TTC549 (cell line): ENCODE measurements around the gene EML4.
"Not testable (repeated sequence)": the region's sequence is repeated elsewhere in the genome, so short reads cannot be mapped to it uniquely, and the experiment has no call there.

Experiments used
- FAIRE-seq: peaks from 2 replicates; lab custom pipeline; 2012; peaks lifted over from hg19 to GRCh38; lab: Jason Lieb, UNC

Gene EML4

DNA sequence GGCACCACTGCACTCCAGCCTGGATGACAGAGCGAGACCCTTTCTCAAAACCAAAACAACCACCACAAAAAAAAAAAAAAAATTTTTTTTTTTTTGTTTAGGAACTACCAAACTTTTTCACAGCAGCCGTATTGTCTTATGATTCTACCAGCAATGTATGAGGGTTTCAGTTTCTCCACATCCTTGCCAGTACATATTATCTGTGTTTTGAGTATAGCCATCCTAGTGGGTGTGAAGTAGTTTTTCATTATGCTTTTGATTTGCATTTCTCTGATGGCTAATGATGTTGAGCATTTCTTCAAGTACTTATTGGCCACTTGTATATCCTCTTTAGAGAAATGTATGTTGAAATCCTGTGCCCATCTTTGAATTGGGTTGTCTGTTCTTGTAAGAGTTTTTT lies 140.2 kb downstream of the EML4 start:
- no peak for FAIRE-seq

DNA sequence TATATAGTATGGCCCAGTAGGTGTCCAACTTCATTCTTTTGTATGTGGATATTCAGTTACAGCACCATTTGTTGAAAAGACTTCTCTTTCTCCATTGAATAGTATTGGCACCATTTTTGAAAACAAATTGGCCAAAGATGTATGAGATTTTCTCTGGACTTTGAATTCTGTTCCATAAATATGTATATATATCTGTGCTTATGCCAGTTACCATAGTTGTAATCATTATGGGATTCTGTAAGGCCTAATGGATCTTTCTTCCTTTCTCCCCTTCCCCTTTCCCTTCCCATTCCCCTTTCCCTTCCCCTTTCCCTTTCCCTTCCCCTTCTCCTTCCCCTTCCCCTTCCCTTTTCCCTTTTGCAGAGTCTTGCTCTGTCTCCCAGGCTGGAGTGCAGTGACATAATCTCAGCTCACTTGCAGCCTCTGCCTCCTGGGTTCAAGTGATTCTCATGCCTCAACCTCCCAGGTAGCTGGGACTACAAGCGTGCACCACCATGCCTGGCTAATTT lies 140.9 kb downstream of the EML4 start:
- FAIRE-seq: no peak

DNA sequence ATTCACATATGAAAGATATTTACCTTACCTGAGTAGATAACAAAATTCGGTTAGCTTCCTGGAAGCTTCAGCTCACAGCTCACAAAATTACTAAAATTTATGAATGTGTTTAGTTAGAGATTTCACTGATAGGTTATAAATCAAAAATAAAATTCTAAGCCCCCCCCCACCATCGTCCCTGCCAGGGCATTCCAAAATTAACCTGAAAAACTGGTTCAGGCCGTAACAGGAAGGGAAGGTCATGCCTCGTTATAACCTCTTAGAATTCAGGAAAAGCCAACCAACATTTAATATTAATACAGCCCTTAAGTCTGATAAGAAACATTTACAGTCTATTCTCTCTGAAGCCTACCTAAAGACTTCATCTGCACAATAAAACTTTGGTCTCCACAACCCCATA lies 143.0 kb downstream of the EML4 start:
- FAIRE-seq: no peak

DNA sequence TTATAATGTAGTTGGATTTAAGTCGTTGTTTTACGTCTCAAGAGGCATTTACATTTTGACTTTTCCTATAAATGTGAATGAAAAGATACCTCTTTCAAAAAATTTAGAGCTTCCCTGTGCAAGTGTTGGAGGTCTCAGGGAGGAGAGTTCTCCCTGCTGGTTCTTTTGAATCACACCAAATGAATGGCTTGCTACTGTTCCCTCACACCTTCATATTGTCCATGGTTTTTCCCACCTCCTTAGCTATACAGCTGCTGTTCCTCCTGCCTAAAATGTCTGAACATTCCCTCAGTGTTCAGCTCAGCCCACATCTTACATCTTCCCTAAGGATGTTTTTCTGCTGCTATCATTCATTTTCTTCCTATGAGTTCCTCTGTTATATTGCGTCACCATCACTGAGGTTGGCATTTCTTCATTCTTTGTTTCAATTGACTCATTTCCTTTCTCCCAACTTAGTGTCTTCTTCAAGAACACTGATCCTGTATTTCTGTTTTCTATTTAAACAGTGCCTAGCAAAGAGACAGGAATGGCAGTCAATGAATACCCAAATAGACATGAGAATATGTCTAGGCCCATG lies 145.8 kb downstream of the EML4 start:
- no peak for FAIRE-seq

DNA sequence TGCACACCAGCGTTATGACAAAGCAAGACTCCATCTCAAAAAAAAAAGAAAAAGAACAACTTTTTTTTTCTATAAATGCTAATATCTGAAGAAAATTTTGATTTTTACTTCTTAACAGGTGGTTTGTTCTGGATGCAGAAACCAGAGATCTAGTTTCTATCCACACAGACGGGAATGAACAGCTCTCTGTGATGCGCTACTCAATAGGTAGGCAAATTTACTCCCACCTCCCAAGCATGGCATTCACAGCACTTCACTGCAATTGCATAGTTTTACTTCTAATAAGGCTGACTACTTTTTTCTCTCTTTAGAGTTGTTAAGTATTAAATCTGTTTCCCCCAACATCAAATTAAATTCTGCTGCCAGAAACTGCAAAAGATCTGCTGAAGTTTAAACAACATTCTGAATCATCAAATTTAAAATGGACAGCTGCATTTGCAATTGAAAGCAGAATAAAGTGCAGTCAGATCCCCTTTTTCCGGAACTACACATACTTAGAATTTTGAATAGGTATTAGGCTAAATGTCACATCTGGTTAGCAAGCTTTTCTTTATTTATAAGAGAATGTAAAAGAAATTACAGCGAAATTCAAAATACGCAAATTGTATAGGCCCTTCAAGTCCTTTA lies 146.8 kb downstream of the EML4 start:
- FAIRE-seq: no peak

DNA sequence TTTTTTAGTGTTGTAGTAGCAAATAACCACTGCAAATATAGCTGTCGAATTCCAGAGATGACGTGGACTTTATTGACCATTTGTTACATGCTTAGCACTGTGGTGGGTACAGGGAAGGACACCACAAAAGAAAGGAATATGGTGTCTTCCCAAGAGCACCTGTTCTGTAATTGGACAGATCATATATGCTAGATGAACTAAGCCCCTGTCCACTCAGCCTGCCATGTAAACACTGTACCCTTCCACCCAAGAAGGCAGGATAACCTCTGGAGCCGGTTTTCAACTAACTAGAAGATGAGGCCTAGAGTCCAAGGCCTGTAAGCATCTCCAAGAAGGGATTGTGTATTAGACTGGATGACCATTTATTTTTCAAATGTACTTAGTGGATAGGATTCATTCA lies 147.8 kb downstream of the EML4 start:
- no peak for FAIRE-seq

DNA sequence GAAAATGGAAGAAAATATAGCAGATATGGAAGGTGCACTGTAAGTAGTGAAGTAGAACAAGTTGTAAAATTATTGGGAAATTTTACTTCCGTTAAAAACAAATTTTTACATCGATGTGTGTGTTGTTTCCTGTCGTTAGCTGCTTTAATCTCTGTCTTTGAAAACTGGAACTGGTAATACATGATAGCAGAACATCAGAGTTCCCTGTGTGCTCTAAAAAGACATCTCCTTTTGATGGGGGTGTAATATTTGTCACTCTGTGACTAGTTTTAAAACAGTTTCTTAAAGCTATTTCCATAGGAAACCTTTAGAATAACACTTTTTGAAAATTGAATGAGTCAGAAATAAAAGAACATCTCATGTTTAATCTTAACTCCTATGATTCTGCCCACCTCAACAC lies 148.3 kb downstream of the EML4 start:
- FAIRE-seq: no peak

DNA sequence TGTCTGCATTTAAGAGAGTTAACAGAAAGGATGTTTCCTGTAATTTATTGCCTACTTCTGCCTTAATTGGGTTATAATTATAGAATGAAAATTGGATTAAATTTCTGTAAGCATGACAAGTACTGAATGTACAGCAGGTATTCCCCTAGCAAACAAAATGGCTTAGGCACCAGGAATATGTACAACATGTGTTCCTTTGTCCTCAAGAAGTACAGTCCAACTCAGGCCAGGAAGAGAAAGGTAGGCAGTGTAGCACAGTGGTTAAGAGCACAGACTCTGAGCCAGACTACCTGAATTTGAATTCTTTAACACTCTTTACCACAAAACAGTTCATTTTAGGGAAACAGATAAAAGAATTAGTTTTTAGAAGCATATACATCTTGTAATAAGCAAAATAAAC lies 148.8 kb downstream of the EML4 start:
- no peak for FAIRE-seq

DNA sequence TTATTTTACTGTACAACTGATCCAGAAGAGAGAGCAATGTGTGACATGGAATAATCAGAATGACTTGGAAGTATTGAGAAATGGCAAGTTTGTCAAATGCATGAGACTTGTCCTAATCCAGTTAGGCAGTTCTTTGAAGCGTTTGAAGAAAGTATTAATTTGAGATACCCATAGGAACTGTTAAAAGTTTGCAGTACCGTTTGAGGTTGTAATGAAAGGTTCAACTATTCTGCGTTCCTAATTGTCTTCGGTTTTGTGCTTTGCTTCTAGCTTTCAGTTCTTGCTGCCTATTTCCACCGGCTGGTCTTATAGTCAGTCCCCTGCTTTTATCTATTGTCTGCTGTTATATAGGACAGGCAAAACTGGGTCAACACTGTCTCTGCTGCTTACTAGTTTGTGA lies 150.1 kb downstream of the EML4 start:
- no peak for FAIRE-seq

DNA sequence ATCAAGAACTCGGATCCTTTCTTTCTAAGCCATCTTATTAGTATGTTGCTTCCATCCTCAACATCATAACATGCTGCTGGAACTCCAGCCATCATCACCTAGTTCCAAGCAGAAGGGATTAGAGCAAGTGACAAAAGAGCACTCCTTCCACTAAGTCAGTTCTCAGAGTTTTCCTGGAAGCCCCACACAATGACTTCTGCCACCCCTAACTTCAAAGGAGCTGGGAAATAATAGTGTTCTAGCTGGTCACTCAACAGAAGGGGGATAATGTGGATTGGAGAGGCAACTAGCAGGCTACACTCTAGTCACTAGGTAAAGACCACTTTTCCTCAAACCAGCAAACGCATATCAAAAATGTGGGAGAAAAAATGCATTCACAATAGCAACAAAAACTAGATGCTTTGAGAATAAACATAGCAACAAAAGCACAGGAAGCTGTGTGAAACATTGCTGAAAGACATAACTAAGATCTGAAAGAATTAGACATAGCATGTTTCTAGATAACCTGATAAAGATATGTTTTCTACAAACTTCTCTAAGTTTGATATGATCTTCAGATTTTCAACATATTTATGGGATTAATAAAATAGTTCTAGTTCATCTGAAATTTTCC lies 152.4 kb downstream of the EML4 start:
- no peak for FAIRE-seq

DNA sequence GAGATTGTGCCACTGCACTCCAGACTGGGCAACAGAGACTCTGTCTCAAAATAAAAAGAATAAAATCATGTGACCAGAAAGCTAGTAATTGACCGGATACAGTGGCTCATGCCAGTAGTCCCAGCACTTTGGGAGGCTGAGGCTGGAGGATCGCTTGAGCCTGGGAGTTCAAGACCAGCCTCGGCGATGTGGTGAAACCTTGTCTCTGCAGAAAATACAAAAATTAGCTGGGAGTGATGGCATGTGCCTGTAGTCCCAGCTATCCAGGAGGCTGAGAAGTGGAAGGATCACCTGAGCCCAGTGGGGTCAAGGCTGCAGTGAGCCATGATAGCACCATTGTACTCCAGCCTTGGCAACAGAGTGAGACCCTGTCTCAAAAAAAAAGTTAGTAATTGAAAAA lies 155.1 kb downstream of the EML4 start:
- no peak for FAIRE-seq

DNA sequence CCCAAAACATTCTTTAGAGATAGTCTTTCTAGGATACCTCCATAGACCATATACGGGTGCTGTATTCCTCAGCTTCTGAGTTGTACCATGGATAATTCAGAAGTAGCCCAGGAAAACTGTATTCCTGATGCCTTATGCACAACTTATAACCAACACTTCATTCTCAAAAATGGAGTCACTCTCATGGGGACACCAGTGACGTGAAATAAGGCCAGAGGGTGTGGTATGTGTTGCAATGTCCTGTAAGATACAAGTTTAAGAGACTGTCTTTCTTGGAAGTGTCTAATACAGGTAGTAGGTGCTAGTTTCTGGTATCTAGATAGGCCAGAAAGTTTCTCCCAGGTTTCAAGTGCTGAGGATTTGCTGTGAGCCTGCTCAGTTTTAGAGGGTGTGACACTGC lies 155.8 kb downstream of the EML4 start:
- FAIRE-seq: no peak

DNA sequence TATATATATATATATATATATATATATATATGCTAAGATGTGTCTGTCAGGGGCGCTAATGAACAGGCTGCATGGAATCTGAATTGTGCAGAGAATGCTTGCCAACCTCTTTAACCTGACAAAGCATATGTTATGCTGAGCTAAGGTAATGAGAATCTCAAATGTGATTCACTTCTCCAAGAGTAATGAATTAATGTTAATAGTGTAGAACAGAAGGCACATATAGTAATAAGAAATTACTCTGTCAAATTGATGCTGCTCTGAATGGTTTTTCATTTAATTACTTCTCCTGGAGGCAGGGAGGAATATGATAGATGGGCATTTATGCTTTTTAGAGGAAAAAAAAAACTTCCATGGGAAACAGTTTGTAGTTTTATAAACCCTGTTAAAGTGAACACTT lies 156.5 kb downstream of the EML4 start:
- FAIRE-seq: no peak

DNA sequence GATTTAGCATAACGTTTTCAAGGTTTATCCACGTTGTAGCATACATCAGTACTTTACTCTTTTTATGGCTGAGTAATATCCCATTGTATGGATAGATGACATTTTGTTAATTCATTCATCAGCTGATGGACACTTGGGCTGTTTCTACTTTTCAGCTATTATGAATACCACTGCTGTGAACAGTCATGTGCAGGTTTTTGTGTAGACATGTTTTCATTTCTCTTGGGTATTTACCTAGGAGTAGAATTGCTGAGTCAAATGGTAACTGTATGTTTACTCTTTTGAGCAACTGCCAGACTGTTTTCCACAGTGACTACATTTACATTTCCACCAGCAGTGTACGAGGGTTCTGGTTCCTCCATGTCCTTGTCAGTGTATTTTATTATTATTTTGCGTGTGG lies 158.0 kb downstream of the EML4 start:
- FAIRE-seq: no peak

DNA sequence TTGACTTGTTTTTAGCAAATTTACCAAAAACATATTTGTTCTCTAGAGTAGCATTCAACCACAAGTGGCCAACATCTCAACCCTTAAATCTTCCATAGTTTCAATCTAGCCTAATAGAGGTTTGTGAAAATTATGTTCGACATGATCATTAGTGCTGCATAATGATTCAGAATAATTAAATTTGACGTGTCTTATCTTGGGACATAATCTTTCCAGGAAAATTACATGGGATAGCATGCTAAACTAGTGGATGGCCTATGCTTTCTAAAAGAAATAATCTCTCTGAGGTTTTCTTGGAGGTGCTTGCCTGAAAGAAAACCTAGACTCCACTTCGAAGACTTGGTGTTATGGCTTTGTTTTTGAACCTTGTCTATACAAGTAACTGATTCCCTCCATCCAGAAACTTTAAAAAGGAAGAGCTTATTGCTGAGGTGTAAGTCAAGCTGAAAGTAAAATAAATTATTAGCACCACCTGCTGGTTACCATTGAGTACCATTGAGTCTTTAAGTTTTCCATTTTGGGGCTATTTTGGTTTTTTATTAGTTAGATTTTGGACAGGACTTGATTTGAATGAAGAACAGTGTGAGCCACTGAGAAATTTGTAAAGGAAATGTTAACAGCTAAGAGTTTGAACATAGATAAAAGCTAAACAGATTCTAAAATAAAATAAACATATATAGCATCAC lies 159.1 kb downstream of the EML4 start:
- FAIRE-seq: peak; percentile 67

DNA sequence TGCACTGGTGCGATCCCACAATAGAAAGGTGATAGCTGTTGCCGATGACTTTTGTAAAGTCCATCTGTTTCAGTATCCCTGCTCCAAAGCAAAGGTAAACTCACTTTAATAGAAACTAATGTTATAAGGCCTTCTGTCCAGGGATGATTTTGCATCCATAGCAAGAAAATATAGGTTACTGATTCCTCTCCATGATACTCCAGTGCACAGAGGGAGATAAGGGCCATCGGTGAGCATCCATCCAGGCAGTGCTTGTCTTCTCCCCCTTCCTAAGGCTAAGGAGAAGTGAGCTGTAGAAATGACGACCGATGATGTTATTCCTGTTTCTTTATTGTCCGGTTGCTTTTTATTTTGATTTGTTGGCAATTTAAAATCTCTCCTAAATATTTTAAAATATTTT lies 159.8 kb downstream of the EML4 start:
- FAIRE-seq: no peak

DNA sequence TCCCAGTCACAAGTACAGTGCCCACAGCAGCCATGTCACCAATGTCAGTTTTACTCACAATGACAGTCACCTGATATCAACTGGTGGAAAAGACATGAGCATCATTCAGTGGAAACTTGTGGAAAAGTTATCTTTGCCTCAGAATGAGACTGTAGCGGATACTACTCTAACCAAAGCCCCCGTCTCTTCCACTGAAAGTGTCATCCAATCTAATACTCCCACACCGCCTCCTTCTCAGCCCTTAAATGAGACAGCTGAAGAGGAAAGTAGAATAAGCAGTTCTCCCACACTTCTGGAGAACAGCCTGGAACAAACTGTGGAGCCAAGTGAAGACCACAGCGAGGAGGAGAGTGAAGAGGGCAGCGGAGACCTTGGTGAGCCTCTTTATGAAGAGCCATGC lies 160.6 kb downstream of the EML4 start:
- no peak for FAIRE-seq

DNA sequence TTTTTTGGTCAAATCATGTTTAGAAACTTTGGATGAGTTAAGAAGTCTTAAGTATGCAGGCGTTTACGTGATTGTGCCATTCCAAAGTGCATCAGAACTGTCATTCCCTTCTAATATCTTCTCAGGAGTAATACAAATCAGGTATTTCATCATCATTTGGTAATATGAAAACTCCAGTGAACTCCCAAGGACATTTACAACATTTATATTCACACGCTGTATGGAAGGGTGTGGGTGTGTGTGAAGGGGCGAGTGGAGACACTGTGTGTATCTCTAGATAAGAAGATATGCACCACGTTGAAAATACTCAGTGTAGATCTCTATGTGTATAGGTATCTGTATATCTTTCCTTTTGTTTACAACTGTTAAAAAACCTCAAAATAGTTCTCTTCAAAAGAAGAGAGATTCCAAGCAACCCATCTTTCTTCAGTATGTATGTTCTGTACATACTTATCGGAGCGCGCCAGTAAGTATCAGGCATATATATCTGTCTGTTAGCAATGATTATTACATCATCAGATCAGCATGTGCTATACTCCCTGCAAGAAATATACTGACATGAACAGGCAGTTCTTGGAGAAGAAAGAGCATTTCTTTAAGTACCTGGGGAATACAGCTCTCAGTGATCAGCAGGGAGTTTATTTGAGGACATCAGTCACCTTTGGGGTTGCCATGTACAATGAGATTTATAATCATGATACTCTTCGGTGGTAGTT lies 162.6 kb downstream of the EML4 start:
- FAIRE-seq: no peak

DNA sequence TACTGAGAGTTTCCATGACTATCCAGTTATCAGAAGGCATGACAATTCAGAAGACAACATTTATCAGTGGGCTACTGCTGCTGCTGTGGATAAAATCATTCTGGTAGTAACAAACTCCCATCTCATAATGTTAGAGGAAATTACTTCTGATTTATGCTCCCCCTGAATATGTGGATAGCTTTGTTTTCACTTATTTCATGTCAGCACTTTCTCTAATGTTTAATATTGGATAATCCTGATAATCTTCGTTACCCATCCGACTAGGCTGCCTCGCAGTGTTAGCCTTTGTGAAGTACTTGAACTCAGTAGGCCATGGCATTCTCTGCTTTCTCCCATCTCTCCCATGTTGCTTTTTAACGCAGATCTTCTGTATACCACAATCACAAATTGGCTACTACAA lies 163.4 kb downstream of the EML4 start:
- FAIRE-seq: no peak

DNA sequence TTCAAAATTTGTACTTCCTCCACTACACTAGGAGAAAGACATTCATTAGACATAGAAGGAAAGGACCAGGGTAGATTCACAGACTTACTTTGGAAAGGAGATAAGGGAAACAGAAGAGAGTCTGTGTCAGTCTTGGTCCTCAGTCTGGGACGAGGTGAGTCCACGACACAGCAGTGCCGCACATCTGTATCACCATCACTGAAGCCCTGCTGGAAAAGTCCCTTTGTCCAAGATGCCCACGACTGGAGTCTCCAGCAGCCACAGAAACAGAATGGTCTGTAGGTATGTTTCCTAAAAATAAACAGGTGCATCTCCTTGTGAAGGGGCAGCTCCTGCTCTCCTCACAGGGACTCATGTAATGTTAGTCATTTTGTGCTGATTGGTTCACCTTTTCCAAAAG lies 164.4 kb downstream of the EML4 start:
- FAIRE-seq: no peak

DNA sequence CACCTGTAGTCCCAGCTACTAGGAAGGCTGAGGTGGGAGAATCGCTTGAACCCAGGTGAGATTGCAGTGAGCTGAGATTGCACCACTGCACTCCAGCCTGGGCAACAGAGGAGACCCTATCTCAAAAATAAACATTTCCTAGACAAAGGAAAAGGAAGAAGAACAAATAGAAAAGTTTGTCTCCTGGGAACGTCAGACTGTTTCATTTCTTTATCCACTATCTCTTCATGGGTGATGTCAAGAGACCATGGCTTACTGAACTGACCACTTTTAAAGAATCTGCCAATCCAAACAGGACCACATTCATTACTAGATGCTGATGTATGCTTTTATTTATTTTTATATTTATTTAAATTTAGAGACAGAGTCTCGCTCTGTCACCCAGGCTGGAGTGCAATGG lies 165.1 kb downstream of the EML4 start:
- no peak for FAIRE-seq

DNA sequence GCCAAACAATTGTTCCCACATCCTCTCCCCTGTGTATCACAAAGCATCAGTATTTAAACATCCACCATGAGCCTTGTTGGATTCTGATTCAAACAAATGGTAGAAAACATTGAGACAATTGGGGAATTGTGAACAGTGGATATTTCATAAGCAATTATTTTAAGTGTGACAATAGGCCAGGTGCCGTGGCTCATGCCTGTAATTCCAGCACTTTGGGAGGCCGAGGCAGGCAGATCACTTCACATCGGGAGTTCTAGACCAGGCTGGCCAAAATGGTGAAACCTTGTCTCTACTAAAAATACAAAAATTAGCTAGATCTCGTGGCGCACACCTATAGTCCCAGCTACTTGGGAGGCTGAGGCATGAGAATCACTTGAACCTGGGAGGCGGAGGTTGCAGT lies 165.7 kb downstream of the EML4 start:
- not testable (repeated sequence) for FAIRE-seq
